ENCODE data around the gene ZNF136. TPM values are rescaled to one million over a fixed set of nuclear protein-coding genes. Genes with fewer than 3 reads are reported as not detected.

Gene ZNF136
- total and polyA plus RNA-seq, 2 donors (not counting 3 experiments of a cell fraction or from before 2014, with no cell fraction given), result 0.92 to 3.5 TPM

GRCh38 chr19:12126707-12127106, 36.2 kb upstream of the ZNF136 start:
- DNase-seq (ENCODE audit: low read depth, low spot score) (no peak), FAIRE-seq (peak; percentile 24)
- Histone ChIP-seq H3K27me3 (ENCODE audit: control insufficient read depth in 2 of 2, insufficient read depth in 2 of 2, low read length in 2 of 2) (no peaks in the 10 kb centered on the region), H3K9me1 (replicated peaks; ENCODE audit: control insufficient read depth, extremely low read depth, insufficient read depth, low read length) (no peaks in the 10 kb centered on the region), H3K79me2 (ENCODE audit: control insufficient read depth, insufficient read depth, low read length) (no peaks in the 10 kb centered on the region), H4K20me1 (replicated peaks; ENCODE audit: control insufficient read depth, extremely low read depth, insufficient read depth, low read length) (no peaks in the 10 kb centered on the region), H3K4me3 (replicated peaks in 1 of 3; ENCODE audit: insufficient read depth in 1 of 3, low read depth in 1 of 3, low read length in 3 of 3) (no peak overlapping the region), H3K27ac (ENCODE audit: insufficient read depth, low read depth, low read length) (no peak overlapping the region), H2AFZ (ENCODE audit: low read depth, low read length) (no peak overlapping the region), H3K4me2 (ENCODE audit: insufficient read depth, low read length) (no peak overlapping the region), H3K9me3 (replicated peaks; ENCODE audit: control insufficient read depth, insufficient read depth, low read length) (peaks cover 2% of the 10 kb centered on the region), H3K9ac (replicated peaks; ENCODE audit: extremely low read depth, insufficient read depth, low read length) (no peak overlapping the region), H3K4me1 (ENCODE audit: control insufficient read depth, extremely low read depth, insufficient read depth, low read length) (no peaks in the 10 kb centered on the region), H3K36me3 (ENCODE audit: control insufficient read depth in 2 of 2, extremely low read depth in 1 of 2, insufficient read depth in 2 of 2, low read length in 2 of 2) (no peaks in the 10 kb centered on the region)
- POLR2A ChIA-PET, result no interaction called here
- dilution Hi-C loops (cut with MboI; ENCODE audit: extremely low pct_ligation_motif_present, low sequenced_read_pairs), result no loop called here
- no peak for TF ChIP-seq POLR2AphosphoS5 (IDR thresholded peaks at IDR 0.05; ENCODE audit: insufficient read depth, low read depth, low read length)
- TF ChIP-seq JUN (IDR thresholded peaks at IDR 0.05; ENCODE audit: borderline replicate concordance, insufficient read depth, insufficient read length, low read depth), result no peak
- no peak for TF ChIP-seq EZH2 (IDR thresholded peaks at IDR 0.05; ENCODE audit: borderline replicate concordance, low read depth, low read length, severe bottlenecking)
- TF ChIP-seq GATA2 (IDR thresholded peaks at IDR 0.05; ENCODE audit: insufficient read depth, insufficient read length, low read depth, low read length), result no peak
- TF ChIP-seq, protein P1, sequence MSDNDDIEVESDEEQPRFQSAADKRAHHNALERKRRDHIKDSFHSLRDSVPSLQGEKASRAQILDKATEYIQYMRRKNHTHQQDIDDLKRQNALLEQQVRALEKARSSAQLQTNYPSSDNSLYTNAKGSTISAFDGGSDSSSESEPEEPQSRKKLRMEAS (IDR thresholded peaks at IDR 0.05; ENCODE audit: insufficient read depth, insufficient read length), result no peak
- TF ChIP-seq CTCF (IDR thresholded peaks at IDR 0.05; ENCODE audit: extremely low read depth in 1 of 2, insufficient read depth in 1 of 2, low read depth in 1 of 2, low read length in 2 of 2), result peak; percentile 15 to 37
- TF ChIP-seq POLR2A (IDR thresholded peaks at IDR 0.05; ENCODE audit: low read depth, low read length), result no peak
- TF ChIP-seq FOS (IDR thresholded peaks at IDR 0.05; ENCODE audit: borderline replicate concordance, insufficient read depth, low read length), result no peak
- intact Hi-C loops (cut with micrococcal nuclease), result no loop called here
- no TSS peak for BruUV-seq (replicated peaks)
- CTCF ChIA-PET, result interaction anchor here (0.6 to 1.4 kb wide), 4 partner anchors 9 to 167 kb away, joined by 3 read pairs; partner anchors contain the start of gene ZNF20
